GM23248 (cell line): Measurements from ENCODE around the gene GRAMD1A. TPM values are rescaled to one million over a fixed set of nuclear protein-coding genes. Genes with fewer than 3 reads are reported as not detected.

Experiments used
- DNase-seq: peaks from one replicate; pipeline ENCODE4 v3.0.0-alpha.2; 2015
- H2AFZ ChIP-seq: fragments of 200-600 bp; sonication (generic); 2 replicates; pipeline ENCODE4 v1.6.1; 2016; ENCODE audit warnings: antibody characterized with exemption
- H3F3A ChIP-seq: fragments of 200-600 bp; sonication (generic); 2 replicates; pipeline ENCODE4 v1.6.1; 2016; ENCODE audit warnings: mild to moderate bottlenecking, antibody characterized with exemption, mixed run types; ENCODE audit not compliant: insufficient read depth
- H3K27ac ChIP-seq: fragments of 200-600 bp; sonication (generic); 2 replicates; pipeline ENCODE4 v1.5.1; 2016; ENCODE audit warnings: mild to moderate bottlenecking
- H3K27me3 ChIP-seq: fragments of 200-600 bp; sonication (generic); replicated peaks from 2 replicates; pipeline ENCODE4 v1.6.1; 2016; ENCODE audit warnings: mild to moderate bottlenecking; ENCODE audit not compliant: insufficient read depth
- H3K36me3 ChIP-seq: fragments of 200-600 bp; sonication (generic); 2 replicates; pipeline ENCODE4 v1.6.1; 2016; ENCODE audit warnings: low read depth, mild to moderate bottlenecking
- H3K4me1 ChIP-seq: fragments of 200-600 bp; sonication (generic); 2 replicates; pipeline ENCODE4 v1.6.1; 2016; ENCODE audit warnings: mild to moderate bottlenecking; ENCODE audit not compliant: insufficient read depth
- H3K4me2 ChIP-seq: fragments of 200-600 bp; sonication (generic); one replicate; pipeline ENCODE4 v1.6.1; 2016; ENCODE audit warnings: mild to moderate bottlenecking; ENCODE audit not compliant: unreplicated experiment
- H3K4me3 ChIP-seq: fragments of 200-600 bp; sonication (generic); 2 replicates; pipeline ENCODE4 v1.5.1; 2016; ENCODE audit warnings: mild to moderate bottlenecking
- H3K79me2 ChIP-seq: fragments of 200-600 bp; sonication (generic); 2 replicates; pipeline ENCODE4 v1.6.1; 2016; ENCODE audit warnings: mild to moderate bottlenecking; ENCODE audit not compliant: insufficient read depth
- H3K9ac ChIP-seq: fragments of 200-600 bp; sonication (generic); 2 replicates; pipeline ENCODE4 v1.6.1; 2016; ENCODE audit warnings: mild to moderate bottlenecking
- H3K9me2 ChIP-seq: fragments of 200-600 bp; sonication (generic); 2 replicates; pipeline ENCODE4 v1.6.1; 2016; ENCODE audit warnings: mixed run types, mild to moderate bottlenecking, moderate library complexity; ENCODE audit not compliant: insufficient read depth
- H3K9me3 ChIP-seq: fragments of 200-600 bp; sonication (generic); one replicate; pipeline ENCODE4 v1.6.1; 2017; ENCODE audit warnings: low read depth
- H4K20me1 ChIP-seq: fragments of 200-600 bp; sonication (generic); 2 replicates; pipeline ENCODE4 v1.6.0; 2016; ENCODE audit not compliant: insufficient read depth
- EZH2 ChIP-seq: fragments of 200-600 bp; sonication (generic); IDR thresholded peaks from 2 replicates; pipeline ENCODE4 v1.6.1; 2018; ENCODE audit warnings: antibody characterized with exemption, mild to moderate bottlenecking; ENCODE audit not compliant: insufficient read depth, poor library complexity, severe bottlenecking
- EZH2phosphoT487 ChIP-seq: fragments of 200-600 bp; sonication (generic); IDR thresholded peaks from 2 replicates; pipeline ENCODE4 v1.6.1; 2018; ENCODE audit warnings: antibody characterized with exemption, moderate library complexity, mild to moderate bottlenecking, low read depth; ENCODE audit not compliant: insufficient read depth
- WGBS, 2 experiments: methylation state at CpG; one replicate each; pipeline ENCODE4 v1.1.6; 2015 to 2017; ENCODE audit warnings: low lambda C conversion rate in 2 of 2, low coverage in 1 of 2; ENCODE audit errors: missing lambda C conversion rate in 2 of 2; 5-methylcytosine and 5-hydroxymethylcytosine counted together
- in situ Hi-C: fragments of 300-500 bp; cut with MboI; formaldehyde crosslinking; loops from 2 replicates; pipeline ENCODE4 v1.15.0; 2020
- polyA plus RNA-seq: library from polyadenylated mRNA; unstranded; fragments of >200 nt; fragmentation: Nextera tagmentation; extraction: Ambion mirVana; gene quantifications from 2 replicates; pipeline ENCODE4 v1.2.1, GENCODE V29; 2016
- total RNA-seq: library from RNA; depleted of rRNA; stranded (reverse); fragments of >200 nt; shearing (Covaris generic); gene quantifications from 2 replicates; pipeline ENCODE4 v1.2.3, GENCODE V29; 2014

The GRAMD1A gene
- total and polyA plus RNA-seq, 2 experiments from 2014 or later, result 17.3 to 33.8 TPM

DNA sequence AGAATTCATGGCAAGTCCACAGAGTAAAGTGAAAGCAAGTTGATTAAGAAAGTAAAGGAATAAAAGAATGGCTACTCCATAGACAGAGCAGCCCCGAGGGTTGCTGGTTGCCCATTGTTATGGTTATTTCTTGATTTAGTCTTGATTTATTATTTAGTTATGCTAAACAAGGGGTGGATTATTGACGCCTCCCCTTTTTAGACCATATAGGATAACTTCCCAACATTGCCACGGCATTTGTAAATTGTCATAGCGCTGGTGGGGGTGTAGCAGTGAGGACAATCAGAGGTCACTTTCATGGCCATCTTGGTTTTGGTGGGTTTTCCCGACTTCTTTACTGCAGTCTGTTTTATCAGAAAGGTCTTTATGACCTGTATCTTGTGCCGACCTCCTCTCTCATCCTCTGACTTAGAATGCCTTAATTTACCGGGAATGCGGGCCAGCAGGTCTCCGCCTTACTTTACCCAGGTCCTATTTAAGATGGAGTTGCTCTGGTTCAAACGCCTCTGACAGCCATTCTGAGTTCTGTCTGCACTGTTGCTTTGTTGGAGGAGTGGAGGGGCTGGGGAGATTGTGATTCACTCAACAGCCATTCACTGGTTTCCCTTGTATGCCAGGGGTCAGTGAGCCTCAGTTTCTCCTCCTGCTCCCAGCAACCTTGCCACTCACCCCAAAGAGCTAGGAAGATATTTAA, 69.0 kb downstream of the GRAMD1A start:
- Histone ChIP-seq H3K4me2 (no peak overlapping the region), H3K36me3 (no peaks in the 10 kb centered on the region), H3K4me3 (no peak overlapping the region), H3K27ac (no peak overlapping the region), H3K9me2 (no peaks in the 10 kb centered on the region), H4K20me1 (no peaks in the 10 kb centered on the region), H2AFZ (no peak overlapping the region), H3K4me1 (0 out of 2 replicates have a peak, but pooled peaks cover 2% of the 10 kb centered on the region), H3K9ac (no peak overlapping the region), H3K27me3 (0 out of 2 replicates have a peak, but pooled peaks cover 3% of the 10 kb centered on the region), H3K79me2 (no peaks in the 10 kb centered on the region), H3K9me3 (no peaks in the 10 kb centered on the region), H3F3A (no peaks in the 10 kb centered on the region)
- in situ Hi-C loops, result no loop called here
- TF ChIP-seq EZH2phosphoT487, result no peak
- TF ChIP-seq EZH2, result no peak
- WGBS, 2 experiments, result 69 to 72% methylated on average over 10 of the region's 10 CpGs
- no peak for DNase-seq

DNA sequence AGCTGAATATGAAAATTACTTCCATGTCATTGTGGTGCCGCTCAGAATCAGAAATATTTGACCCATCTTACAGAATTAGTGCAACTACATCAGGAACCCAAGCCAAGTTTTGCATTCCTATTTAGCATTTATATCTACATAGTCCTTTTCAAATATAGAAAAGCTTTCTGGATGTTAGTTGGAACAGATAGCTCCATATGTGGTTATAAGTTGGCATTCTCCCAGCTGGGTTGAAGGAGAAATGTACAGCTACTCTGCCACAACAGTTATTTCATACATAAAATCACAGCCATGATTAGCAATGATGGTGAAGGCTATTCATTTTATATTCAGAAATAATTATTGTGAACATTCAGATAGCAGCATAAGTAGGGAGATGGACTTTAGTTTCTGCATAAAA, 69.6 kb downstream of the GRAMD1A start:
- TF ChIP-seq EZH2phosphoT487, result no peak
- TF ChIP-seq EZH2, result no peak
- Histone ChIP-seq H3K36me3 (no peaks in the 10 kb centered on the region), H3K9me3 (no peaks in the 10 kb centered on the region), H3K4me3 (no peak overlapping the region), H3F3A (no peaks in the 10 kb centered on the region), H3K79me2 (no peaks in the 10 kb centered on the region), H3K4me1 (0 out of 2 replicates have a peak, but pooled peaks cover 2% of the 10 kb centered on the region), H3K4me2 (no peak overlapping the region), H4K20me1 (no peaks in the 10 kb centered on the region), H3K9ac (no peak overlapping the region), H3K27ac (no peak overlapping the region), H3K27me3 (0 out of 2 replicates have a peak, but pooled peaks cover 3% of the 10 kb centered on the region), H2AFZ (no peak overlapping the region), H3K9me2 (no peaks in the 10 kb centered on the region)
- 4 to 7% methylated on average over 1 of the region's 1 CpG for WGBS, 2 experiments
- DNase-seq, result no peak
- in situ Hi-C loops, result no loop called here

GRCh38 chr19:35070471-35070870, 70.3 kb downstream of the GRAMD1A start:
- no peaks in the 10 kb centered on the region for H3K9me3 ChIP-seq
- no peak overlapping the region for H3K27ac ChIP-seq
- TF ChIP-seq EZH2 (no peak), EZH2phosphoT487 (no peak)
- no peak overlapping the region for H2AFZ ChIP-seq
- H3F3A ChIP-seq, result no peaks in the 10 kb centered on the region
- H3K9me2 ChIP-seq, result no peaks in the 10 kb centered on the region
- no peaks in the 10 kb centered on the region for H3K79me2 ChIP-seq
- in situ Hi-C loops, result no loop called here
- 49 to 51% methylated on average over 3 of the region's 3 CpGs for WGBS, 2 experiments
- 0 out of 2 replicates have a peak, but pooled peaks cover 2% of the 10 kb centered on the region for H3K4me1 ChIP-seq
- H3K36me3 ChIP-seq, result no peaks in the 10 kb centered on the region
- H3K4me3 ChIP-seq, result no peak overlapping the region
- no peak overlapping the region for H3K4me2 ChIP-seq
- no peak overlapping the region for H3K9ac ChIP-seq
- H4K20me1 ChIP-seq, result no peaks in the 10 kb centered on the region
- H3K27me3 ChIP-seq, result 0 out of 2 replicates have a peak, but pooled peaks cover 3% of the 10 kb centered on the region
- no peak for DNase-seq

DNA sequence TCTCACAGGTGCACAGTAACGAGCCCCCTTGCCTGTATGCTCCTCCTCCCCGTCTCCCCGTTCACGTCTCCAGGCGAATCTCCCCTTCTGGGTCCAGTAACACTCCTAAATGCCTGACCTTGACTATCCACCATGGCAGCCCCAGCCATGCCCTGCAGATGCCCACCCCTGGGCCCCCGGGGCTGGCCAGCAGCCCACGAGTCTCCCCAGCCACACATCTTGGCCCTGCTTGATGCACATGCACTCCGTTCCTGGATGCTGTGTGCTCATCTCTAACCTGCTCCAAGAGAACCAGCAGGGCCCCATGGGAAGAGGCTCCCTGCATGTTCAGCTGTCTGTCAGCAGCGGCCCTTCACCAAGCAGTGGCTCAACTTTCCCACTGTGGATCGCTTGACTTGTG, 73.4 kb downstream of the GRAMD1A start:
- 54% methylated on average over 9 to 10 of the region's 10 CpGs for WGBS, 2 experiments
- TF ChIP-seq EZH2, result no peak
- no peak for TF ChIP-seq EZH2phosphoT487
- Histone ChIP-seq H3K27ac (no peak overlapping the region), H3K4me1 (0 out of 2 replicates have a peak, but pooled peaks cover under 1% of the 10 kb centered on the region), H3K4me2 (no peak overlapping the region), H3F3A (no peaks in the 10 kb centered on the region), H2AFZ (no peak overlapping the region), H3K79me2 (no peaks in the 10 kb centered on the region), H3K9ac (no peak overlapping the region), H4K20me1 (no peaks in the 10 kb centered on the region), H3K36me3 (no peaks in the 10 kb centered on the region), H3K9me2 (no peaks in the 10 kb centered on the region), H3K4me3 (no peak overlapping the region), H3K27me3 (peaks cover 9% of the 10 kb centered on the region; the same call in 1 of the 2 replicates), H3K9me3 (no peaks in the 10 kb centered on the region)
- in situ Hi-C loops, result no loop called here
- DNase-seq, result no peak
